Loucy (cell line): ENCODE results near the gene FHIT.

Experiments used
- CTCF ChIP-seq: fragments of 200-600 bp; sonication (generic); conservative IDR thresholded peaks from 2 replicates; pipeline ENCODE4 v1.5.1; 2014; ENCODE audit warnings: mild to moderate bottlenecking, antibody characterized with exemption, low read length
- EZH2phosphoT487 ChIP-seq: fragments of 200-600 bp; IDR thresholded peaks from 2 replicates; pipeline ENCODE4 v1.6.1; 2018; ENCODE audit warnings: antibody characterized with exemption, mild to moderate bottlenecking, moderate library complexity, borderline replicate concordance

- TF ChIP-seq CTCF (no peak), EZH2phosphoT487 (no peak)
Observed at GRCh38 chr3:59798372-59799086, 1452.7 kb downstream of the FHIT start.
